NB4 (cell line): Measurements from ENCODE around the gene SRRM2.

Experiments used
- MYC ChIP-seq: IDR thresholded peaks from 2 replicates; pipeline ENCODE4 v1.6.1; 2011; ENCODE audit warnings: low read depth, low read length
- POLR2A ChIP-seq: IDR thresholded peaks from 2 replicates; pipeline ENCODE4 v1.6.1; 2011; ENCODE audit warnings: mild to moderate bottlenecking; ENCODE audit not compliant: insufficient read length; ENCODE audit errors: extremely low read depth
- TF ChIP-seq, protein P1 (sequence below): IDR thresholded peaks from one replicate; pipeline ENCODE4 v1.5.1; 2012; ENCODE audit warnings: low read depth, low read length
- TF ChIP-seq, protein P2 (sequence below): IDR thresholded peaks from 2 replicates; pipeline ENCODE4 v1.6.1; 2011; ENCODE audit warnings: low read depth, low read length

DNA sequence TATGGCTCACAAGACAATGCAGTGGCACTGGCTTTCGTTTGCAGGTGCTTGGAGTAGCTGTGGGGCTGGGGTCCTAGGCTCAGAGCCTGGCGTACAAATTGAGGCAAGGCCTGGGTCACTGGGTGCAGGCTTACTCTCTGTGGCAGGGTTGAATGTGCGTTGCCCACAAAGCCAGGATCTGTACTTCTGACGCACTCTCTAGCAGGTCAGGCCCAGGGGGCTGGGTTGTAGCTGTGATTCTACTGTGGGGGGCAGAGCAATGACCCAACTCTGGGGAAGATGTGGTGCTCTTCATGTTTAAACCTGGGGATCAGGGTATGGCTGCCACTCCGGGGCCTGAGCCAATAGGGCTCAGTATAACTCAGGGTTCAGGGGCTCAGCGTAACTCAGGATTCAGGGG lies 58.2 kb downstream of the SRRM2 start:
- TF ChIP-seq, protein P1, sequence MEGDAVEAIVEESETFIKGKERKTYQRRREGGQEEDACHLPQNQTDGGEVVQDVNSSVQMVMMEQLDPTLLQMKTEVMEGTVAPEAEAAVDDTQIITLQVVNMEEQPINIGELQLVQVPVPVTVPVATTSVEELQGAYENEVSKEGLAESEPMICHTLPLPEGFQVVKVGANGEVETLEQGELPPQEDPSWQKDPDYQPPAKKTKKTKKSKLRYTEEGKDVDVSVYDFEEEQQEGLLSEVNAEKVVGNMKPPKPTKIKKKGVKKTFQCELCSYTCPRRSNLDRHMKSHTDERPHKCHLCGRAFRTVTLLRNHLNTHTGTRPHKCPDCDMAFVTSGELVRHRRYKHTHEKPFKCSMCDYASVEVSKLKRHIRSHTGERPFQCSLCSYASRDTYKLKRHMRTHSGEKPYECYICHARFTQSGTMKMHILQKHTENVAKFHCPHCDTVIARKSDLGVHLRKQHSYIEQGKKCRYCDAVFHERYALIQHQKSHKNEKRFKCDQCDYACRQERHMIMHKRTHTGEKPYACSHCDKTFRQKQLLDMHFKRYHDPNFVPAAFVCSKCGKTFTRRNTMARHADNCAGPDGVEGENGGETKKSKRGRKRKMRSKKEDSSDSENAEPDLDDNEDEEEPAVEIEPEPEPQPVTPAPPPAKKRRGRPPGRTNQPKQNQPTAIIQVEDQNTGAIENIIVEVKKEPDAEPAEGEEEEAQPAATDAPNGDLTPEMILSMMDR: no peak
- TF ChIP-seq POLR2A (no peak), MYC (no peak)
- TF ChIP-seq, protein P2, sequence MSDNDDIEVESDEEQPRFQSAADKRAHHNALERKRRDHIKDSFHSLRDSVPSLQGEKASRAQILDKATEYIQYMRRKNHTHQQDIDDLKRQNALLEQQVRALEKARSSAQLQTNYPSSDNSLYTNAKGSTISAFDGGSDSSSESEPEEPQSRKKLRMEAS: no peak
